HG03135 (cell line): ENCODE results near the gene TEKTIP1.
A peak's percentile ranks its signal among the peaks of the same experiment; 100 is the strongest.

Source experiments
- ATAC-seq: cut with Tn5 transposase; IDR thresholded peaks from one replicate; pipeline ENCODE4 v1.9.1; 2021; ENCODE audit warnings: mild to moderate bottlenecking, moderate library complexity; ENCODE audit not compliant: unreplicated experiment

Gene TEKTIP1

DNA sequence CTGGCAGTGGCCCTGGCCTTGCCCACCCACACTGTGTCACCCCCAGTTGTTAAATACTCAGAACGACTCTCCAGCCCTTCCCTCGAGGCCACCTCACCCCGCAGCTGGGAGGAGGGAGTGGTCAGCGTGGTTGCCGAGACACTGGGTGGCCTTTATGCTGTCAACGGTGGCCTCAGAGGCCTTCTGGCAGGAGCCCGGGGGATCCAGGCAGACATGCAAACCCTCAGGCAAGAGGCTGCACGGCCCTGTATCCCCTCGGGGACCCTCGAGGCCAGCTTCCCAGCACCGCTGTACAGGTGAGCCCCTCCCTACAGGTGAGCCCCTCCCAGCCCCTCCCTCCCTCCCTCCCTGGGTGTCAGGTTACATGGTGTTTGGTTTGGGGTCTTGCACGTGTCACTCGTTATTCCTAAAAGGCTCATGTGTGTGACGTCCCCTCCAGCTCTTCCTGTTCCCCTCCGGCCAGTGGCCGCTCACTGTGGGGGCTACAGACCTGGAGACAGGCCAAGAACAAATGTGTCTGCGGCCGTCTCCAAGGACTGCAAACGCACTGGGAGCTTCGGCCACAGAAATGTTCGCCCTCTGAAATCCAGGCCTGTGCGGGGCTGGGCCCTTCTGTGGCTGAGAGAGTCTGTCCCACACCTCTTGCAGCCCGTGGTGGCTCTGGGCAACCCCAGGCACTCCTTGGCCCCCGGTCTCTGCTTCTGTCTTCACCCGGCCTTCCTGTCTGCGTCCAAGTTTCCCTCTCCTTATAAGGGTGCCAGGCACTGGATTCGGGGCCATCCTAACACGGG is at the start of gene TEKTIP1:
TSS of gene TEKTIP1 (plus strand) at position 210 of the 791 bp plus-strand sequence. CDS start at position 214, 4 bp downstream.
- no peak for ATAC-seq

DNA sequence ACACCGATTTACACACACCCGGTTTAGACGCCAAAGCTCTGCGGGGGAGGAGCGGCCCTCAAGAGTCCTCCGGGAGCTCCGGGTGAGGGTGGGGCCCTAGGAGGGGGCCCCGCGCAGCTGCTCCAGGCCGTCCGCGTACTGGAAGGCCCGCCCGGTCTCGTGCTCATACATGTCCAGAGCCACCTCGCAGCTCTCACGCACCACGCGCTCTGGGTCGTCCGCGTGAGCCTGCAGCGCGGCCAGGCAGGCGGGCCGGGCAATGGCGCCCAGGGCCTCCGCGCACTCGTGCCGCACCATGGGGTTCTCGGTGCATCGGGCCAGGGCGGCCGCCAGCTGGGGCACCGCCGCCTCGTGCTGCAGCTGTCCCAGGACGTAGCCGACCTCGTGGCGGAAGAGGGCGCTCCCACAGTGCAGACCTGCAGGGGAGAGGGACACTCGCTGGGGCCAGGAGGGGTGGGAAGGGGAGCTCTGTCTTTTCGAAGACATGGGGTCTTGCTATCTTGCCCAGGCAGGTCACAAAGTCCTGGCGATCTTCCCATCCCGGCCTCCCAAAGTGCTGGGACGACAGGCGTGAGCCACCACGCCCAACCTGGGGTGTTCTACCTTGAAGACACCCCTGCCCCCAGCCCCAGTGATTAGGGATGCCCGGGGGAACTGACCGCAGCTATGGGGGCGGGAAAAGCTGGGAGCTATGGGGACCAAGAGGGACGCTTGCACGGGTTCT is 47.4 kb upstream of the TEKTIP1 start:
- ATAC-seq: no peak

DNA sequence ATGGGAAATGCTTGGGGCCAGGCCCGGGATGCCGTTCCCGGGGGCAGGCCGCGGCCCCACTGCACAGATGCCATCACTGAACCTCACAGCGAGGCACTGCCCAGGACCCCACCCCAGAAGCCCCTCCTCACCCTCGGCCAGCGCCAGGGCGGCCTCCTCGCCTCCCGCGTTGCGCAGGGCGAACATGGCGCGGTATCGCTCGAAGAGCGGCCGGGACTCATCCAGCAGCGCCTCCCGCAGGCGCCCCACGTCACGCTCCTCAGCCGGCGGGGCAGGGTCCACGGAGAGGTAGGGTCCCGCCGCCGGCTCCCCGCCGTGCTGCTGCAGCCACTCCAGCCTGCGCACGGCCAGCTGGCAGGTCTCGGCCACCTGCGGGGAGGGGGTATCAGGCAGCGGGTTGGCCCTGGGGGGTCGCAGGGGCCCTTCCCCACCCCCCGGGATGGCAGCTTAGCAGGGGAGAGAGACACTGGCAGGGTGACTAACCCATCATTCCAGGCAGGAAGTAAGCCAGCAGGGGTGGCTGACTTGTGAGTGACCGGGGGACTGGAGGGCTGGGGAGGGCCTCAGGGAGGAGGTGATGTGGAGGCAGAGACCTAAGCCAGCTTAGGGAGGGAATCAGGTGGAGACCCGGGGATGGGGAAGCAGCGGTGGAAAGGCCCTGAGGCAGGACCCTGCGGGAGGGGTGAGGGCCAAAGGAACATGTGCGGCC is 46.7 kb upstream of the TEKTIP1 start:
- no peak for ATAC-seq

DNA sequence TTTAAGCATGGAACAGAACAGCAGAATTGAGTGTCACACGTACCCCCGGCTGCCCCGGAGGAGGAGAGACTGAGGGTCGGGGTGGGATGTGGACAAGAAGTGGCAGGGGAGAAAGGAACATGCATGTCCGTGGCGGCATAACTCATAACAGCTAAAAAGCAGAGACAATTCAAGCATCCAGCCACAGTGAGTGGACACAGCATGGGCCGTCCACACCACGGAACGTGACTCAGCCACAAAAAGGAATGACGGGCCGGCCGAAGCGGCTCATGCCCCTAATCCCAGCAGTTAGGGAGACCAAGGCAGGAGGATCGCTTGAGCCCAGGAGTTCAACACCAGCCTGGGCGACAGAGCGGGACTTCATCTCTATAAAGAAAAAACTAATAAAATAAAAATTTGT is 46.1 kb upstream of the TEKTIP1 start:
- no peak for ATAC-seq

DNA sequence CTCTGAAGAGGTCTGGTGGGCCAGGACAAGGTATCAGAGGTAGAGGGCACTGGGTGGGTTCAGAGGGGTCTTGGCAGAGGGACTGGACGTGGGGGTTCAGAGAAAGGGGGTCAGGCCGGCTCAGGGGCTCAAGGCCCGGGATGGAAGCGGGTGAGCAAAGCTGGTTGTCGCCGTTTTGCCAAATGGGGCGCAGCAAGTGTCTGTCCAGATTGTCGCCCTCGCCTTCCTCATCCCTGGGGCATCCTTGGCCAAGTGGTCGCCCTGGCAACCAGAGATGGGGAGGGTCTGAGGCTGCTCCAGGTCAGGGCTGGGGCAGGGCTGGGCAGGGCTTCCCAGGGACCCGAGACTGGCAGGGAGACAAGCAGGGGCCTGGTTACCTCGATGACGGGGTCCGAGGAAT is 45.3 kb upstream of the TEKTIP1 start:
- ATAC-seq: no peak

DNA sequence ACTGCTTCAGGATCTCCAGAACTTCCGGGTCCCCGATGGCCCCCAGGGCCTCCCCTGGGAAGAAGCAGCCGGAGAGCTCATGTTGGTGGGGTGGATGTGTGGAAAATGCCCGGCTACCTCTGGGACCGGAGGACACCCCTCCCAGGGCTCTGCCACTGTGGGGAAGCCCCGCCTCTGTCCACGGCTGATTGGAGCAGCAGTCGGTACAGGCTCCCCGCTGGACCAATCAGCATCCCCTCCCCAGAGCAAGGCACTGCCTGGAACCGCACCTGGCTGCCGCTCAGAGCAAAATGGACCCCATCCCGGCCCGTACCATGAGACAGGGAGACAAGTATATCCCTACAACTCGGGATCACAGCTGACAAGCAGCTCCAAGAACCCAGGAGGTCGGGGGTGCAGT is 44.9 kb upstream of the TEKTIP1 start:
- ATAC-seq: no peak

DNA sequence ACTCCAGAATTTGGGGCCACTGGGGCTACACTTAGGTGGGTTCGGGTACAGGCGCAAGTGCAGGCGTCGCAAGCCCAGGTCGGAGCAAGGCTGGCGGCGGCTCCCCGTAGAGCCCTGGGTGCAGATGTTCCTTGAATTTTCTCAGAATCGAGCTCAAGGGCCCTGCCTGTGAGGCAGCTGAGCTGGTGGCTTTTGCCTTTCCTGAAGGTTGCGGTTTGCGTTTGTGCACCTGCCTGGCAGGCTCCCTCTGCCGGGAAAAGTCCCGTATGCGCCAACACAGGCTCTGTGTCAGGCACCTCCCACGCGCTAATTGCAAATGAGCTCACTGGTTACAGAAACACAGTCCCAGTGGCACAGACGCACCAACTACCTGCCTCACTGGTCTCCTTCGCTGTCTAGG is 44.4 kb upstream of the TEKTIP1 start:
- ATAC-seq: no peak

DNA sequence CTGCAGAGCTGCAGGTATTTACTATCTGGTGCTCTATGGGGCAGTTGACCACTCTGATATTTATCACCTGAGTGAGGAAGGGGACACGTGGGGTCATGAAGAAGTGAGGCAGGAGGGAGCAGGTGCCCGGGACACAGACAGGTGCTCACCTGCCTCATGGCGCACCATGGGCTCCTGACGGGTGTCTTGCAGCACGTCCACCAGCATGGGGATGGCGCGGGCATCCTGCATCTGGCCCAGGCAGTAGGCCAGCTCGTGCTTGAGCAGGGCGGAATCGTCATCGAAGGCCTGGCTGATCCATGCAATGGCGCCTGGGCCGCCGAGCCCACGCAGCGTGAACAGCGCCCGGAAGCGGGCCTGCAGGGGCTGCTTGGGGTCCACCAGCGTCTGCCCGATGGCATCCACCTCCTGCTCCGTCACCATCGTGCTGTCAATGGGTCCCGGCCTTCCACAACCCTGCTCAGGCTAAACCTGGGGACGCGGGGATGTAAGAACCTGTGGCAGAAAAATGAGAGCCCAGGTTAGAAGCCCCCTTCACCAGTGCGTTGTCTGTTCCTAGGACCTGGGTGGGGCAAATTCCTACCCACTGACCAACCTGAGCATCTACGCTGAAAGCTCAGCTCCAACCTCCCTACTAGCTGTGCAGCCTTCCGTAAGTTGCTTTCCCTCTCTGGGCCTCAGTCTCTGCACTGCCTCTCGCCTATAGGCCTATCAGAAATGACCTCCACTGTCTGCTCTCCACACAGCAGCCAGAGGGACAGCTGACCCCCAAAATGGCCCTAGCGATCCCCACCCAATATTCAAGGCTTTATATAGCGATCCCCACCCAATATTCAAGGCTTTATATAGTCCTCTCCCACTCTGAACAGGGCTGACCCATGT is 42.3 kb upstream of the TEKTIP1 start:
- no peak for ATAC-seq

DNA sequence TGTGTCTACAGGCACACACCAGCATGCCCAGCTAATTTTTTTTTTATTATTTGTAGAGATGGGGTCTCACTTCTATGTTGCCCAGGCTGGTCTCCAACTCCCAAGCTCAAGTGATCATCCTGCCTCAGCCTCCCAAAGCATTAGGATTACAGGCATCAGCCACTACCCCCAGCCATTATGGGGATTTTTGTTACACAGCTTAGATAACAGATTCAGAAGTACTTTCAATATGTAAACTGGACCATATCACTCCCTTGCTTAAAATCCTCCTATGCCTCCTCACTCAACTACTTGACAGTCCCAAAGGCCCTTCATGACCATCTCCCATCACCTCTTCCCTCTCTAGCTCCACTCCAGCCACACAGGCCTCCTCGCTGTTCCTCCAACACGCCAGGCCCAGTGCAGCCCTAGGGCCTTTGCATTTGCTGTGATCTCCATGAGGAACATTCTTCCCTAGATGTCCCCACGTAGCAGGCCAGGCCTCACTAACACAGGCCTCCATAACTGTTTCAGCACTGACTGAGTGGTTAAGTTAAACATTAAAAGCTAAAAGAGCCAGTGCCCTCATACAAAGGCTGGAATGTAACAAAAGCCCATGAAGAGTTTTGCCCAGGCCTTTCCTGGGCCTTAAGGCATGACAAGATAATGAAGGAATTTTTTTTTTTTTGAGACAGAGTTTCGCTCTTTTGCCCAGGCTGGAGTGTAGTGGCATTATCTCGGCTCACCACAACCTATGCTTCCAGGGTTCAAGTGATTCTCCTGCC is 41.0 kb upstream of the TEKTIP1 start:
- no peak for ATAC-seq

DNA sequence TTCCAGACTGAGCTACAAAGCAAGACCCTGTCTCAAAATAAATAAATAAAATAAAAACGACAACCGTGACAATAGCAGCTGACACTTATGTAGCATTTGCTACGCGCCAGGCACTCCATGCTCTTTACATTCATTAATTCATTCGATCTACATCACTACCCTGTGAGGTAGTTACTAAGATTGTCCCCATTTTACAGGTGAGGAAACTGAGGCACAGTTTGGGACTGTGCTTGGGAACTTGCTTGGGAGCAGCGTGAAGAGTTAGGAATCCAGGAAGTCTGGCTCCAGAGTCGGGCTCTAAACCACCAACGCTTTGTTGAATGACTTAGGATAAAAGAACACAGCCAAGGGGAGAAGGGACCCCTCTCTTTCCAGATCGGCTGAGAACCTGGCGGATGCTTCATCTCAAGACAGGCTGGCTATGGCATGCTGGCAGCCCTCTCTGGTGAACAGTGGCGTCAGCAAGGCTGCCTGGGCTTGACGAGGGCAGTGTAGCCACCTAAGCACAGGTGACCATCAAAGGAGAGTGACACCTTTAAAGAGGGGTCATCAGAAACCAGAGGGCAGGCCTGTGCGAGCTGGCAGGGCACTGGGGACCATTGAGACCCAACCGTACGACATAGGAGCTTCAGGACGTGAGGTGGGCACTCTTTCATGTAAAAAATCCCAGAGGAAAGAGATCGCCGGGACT is 39.1 kb upstream of the TEKTIP1 start:
- ATAC-seq: peak; percentile 5

DNA sequence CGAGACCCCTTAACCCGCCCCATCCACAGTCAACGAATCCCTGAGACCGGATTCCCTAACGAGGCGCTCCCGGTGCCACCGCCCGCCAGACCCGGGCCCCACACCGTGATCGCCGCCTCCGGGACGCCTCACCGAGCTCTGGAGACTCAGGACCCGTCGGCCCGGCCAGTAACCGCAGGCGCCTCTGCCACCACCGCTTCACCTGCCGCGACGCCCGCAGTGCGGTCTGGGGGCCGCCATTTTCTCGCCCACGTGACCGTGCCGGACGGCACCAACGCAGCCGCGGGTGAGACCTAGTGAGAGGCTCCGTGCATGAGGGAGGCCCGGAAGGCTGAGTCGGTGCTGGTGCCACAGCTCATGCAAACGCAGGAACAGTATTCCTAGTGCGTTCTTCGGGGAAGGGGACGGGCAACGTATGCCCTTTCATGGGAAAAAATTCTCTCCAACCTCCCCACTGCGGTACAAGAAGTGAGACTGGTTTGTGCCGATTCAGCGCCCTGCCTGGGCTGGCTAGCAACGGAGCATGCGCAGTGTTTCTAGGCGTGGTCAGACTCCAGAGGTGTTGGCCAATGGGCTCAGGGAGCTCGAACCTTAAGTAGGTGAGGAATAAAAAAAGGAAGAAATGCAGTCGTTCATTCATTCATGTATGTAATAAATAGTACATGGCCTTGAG is 38.4 kb upstream of the TEKTIP1 start, which contains the start of gene DOHH:
TSS of gene DOHH (minus strand) at position 246 of the 673 bp plus-strand sequence. CDS start 3,860 bp downstream, outside the sequence.
- peak; percentile 81 for ATAC-seq

DNA sequence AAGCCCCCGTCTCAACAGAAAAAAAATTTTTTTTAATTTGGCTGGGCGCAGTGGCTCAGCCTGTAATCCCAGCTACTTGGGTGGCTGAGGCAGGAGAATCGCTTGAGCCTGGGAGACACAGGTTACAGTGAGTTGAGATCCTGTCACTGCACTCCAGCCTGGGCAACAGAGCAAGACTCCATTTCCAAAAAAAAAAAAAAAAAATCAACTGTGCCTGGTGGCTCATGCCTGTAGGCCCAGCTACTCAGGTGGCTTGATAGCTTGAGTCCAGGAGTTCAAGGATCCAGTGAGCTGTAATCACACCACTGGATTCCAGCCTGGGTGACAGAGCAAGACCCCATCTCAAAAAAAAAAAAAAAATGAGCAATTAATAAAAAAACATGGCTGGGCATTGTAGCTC is 37.2 kb upstream of the TEKTIP1 start:
- ATAC-seq: no peak

DNA sequence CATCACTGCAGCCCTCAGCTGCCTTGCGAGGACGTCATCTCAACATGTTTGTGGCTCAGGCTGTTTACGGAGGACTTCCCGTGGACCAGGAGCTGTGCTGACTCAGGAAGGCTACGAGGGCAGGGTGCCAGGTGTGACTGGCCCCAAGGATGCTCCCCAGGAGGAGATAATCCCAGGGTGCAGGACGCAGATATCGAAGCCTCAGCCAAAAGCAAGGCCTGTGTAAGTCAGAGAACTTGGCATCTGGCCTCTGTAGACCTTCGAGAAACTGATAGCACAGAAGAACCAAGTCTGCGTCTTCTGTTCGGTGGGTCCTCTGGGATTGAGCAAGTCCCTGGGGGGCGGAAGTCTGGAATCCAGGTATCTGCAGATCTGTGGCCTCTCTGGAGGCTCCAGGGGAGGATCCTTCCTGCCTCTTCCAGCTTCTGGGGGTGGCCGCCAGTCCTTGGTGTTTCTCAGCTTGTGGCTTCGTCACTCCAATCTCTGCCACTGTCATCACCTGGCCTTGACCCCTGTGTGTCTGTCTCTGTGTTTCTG is 35.9 kb upstream of the TEKTIP1 start:
- ATAC-seq: no peak

DNA sequence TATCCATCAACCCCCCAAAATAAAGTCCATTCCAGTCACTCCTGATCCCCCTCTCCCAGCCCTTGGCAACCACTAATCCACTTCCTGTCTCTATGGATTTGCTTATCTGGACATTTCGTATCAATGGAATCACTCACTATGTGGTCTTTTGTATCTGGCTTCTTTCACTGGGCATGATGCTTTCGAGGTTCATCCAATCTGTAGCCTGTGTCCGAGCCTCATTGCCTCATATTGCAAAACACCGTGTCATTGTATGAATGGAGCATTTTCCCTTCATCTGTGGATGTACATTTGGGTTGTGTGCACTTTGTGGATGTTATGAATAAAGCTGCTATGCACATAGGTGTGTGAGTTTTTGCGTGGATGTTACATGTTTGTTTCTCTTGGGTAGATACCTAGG is 34.2 kb upstream of the TEKTIP1 start:
- no peak for ATAC-seq

DNA sequence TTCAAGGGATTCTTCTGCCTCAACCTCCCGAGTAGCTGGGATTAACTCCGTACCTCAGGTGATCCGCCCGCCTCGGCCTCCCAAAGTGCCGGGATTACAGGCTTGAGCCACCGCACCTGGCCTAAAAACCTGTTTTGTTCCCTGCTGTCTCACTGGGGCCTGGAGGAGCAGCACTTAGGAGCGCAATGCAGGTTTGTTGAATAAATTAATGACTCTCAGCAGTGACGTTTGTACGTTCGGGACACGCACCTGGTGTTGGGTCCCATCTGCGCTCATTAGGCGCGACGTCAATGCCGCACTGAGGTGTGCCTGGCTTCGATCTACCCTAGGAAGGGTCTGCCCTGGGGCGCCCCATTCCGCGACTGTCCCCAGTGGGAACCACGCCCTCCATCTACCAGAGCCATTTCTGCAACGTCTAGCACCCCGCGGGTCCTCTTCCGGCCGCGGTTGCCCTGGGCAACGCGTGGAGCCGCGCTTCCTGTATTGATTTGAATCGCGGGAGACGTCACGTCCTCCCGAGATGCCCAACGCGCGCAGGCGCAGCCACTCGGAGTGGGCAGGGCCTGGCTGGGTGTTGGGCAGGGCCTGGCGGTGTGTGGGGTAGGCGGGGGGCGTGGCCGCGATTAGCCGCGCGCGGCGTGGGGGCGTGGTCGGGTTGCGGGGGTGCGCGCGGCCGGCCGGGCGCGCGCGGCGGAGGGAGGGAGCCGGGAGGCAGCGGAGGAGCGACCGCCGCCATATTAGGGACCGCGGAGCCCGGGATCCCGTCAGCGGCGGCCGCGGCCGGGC is 33.2 kb upstream of the TEKTIP1 start, which contains the start of gene FZR1:
TSS of gene FZR1 (plus strand) at position 714 of the 786 bp plus-strand sequence. CDS start 16,679 bp downstream, outside the sequence.
- ATAC-seq: peak; percentile 86

DNA sequence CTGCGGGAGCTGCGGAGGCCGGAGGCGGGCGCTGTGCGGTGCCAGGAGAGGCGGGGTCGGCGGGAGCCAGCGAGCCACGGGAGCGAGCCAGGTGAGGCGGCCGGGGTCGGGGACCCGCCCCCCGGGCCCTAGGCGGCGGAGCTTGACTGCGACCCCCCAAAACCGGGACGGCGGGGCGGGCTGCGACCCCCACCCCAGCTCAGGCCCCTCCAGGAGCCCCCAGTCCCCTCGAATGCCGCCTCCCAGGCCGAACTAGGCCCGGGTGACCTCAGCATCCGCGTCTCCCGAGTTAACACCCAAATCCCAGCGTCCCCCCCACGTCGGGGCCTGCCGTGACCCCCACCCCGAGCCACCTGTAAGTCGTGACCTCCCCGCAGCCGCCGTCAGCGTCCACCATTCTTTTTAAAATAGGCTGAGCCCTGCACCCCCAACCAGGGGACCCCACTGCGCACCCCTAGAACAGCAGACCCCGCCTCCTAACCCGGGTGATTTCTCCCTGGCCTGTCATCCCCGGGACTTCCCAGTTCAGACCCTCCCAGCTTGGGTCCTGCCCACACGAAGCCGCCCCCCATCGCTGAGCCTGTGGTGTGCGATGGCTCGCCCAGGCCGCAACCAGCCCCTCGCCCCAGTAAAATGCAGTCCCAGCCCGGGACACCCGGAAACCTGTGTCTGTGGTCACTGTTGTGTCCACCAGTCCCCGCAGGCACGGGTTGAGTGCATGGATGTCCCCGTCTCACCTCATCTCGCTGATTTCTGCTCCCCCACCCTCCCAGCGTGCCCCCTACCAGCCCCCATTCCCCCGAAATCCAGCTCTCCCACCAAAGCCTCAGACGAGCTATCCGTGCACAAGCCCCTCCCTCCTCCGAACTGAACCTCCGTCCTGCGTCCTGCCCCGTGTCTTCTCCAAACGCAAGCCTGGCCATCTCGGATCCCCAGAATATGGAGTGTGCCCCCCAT is 32.3 kb upstream of the TEKTIP1 start:
- ATAC-seq: peak; percentile 5
